SK-N-MC (cell line): ENCODE measurements around the gene SLX1A.

Source experiments
- EZH2 ChIP-seq: fragments of 200-600 bp; sonication (generic); IDR thresholded peaks from one replicate; pipeline ENCODE4 v1.6.1; 2017; ENCODE audit warnings: antibody characterized with exemption
- FOXP2 ChIP-seq: optimal IDR thresholded peaks from 2 replicates; pipeline ENCODE3; 2011; ENCODE audit warnings: mild to moderate bottlenecking, moderate library complexity; ENCODE audit not compliant: insufficient read depth; ENCODE audit errors: extremely low read length, control extremely low read depth
- POLR2AphosphoS5 ChIP-seq: IDR thresholded peaks from 2 replicates; pipeline ENCODE4 v1.6.1; 2012; ENCODE audit warnings: mild to moderate bottlenecking, low read depth, low read length, borderline replicate concordance

DNA sequence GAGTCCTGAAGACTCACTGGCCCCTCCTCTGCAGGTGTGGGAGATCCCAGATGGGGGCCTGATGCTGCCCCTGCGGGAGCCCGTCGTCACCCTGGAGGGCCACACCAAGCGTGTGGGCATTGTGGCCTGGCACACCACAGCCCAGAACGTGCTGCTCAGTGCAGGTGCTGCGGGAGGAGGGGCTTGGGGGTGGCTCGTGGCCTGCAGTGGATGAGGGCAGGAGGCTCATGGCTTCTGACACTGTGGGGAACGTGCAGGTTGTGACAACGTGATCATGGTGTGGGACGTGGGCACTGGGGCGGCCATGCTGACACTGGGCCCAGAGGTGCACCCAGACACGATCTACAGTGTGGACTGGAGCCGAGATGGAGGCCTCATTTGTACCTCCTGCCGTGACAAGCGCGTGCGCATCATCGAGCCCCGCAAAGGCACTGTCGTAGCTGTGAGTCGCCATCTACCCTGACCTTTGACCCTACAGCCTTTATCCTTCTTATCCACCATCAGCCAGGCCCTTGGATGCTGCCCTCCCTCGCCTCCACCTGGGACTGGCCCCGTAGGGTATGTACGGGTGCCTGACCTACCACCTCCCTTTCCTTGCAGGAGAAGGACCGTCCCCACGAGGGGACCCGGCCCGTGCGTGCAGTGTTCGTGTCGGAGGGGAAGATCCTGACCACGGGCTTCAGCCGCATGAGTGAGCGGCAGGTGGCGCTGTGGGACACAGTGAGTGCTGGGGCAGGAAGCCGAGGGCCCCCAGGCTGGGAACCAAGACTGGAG is 6.7 kb upstream of the SLX1A start:
- TF ChIP-seq POLR2AphosphoS5 = no peak
- no peak for TF ChIP-seq EZH2
- no peak for TF ChIP-seq FOXP2
